Measurements from ENCODE around the gene WWC2.
A peak's percentile ranks its signal among the peaks of the same experiment; 100 is the strongest.

The WWC2 gene

DNA sequence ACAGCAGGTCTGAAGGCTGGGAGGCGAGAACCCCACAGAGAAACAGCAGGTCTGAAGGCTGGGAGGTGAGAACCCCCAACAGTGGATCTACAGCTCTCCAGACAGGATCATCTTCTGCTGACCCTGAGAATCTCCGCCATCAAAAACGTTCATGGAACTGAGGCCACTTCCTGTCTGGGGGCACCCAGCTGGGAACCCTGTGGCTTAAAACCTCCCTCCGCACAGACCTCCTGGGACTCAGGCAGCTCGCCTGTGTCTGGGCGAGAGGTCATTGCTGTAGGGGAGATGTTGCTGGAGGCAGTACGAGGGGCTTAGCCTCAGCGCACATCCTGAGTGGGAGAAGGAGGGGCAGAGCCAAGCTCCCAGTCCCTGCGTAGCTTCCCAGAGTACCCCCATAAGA is 238.3 kb downstream of the WWC2 start:
- no peak for DNase-seq

DNA sequence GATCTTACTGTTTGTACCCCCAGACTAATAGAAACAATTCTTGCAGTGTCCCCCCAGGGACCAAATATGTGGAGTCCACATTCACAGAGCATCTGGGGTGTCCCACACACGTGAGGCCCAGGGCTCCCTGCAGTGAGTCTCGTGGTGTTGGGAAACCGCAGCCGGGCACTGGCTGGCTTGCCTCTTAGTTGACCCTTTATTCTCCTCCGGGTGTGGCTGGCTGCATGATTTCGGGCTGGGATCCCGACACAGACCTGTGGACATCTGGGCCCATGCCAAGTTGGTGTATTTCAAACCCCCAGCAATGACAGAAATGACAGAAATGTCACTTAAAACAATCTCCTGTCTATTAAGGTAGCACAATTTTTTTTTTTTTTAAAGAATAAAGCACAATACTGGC is 238.8 kb downstream of the WWC2 start:
- DNase-seq: no peak

DNA sequence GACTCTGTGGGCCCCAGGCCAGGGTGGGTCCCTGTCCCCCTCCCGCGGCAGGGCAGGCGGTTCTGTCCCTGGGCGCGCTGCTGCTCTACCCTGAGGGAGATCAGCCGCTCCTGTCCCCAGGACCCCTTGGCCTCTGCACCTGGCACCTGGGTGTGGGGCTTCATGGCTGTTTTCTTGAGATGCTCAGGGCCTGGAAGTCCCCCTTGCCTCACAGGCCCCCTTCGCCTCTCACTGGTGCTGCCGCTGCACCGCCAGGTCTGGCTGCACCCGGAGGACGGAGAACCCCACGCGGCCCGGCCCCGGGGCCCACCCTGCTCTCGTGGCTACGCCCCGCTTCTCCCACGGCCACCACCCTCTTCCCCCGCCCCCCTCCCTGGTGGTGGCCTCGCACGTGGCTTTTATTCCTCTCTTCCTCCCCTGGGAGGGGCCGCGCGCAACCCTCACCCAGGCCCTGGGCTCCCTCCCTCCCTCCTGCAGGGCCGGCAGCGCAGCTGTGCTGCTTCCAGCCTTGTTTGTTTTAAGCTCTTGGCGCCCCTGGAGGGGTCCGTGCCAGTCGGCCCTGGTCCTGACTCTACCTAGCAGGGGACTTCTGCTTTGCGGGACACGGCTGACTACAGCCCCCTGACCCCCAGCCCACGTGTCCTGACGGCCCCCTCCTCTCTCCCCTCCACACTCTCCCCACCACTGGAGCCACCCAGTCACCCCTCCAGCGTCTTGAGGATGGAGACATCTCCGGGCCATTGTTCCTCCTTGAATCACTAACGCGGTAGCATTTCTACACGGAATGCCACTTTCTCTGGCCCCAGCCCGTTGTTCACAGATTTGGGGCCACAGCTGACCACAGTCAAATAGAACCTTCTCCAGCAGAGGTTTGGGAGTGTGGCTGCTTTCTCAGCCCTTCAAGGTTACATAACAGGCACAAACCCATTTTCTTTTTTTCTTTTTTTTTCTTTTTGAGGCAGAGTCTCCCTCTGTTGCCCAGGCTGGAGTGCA is 243.8 kb downstream of the WWC2 start:
- peak; percentile 45 for DNase-seq

DNA sequence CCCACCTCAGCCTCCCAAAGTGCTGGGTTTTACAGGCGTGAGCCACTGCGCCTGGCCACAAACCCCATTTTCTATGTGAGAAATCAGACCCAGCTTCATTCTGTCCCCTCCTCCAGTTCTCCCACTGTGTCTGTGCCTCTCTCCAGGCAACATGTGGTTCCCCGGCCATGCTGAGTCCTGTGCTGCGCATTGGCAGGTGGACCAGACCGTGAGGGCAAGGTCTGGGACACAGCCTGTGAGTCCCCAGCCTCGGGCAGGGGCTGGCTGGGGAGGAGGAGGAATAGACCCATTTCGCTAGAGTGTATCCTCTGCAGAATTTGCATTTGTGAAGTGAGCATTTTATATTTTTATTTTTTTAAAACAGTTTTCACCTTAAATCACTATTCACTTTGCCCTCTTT is 244.7 kb downstream of the WWC2 start:
- no peak for DNase-seq

DNA sequence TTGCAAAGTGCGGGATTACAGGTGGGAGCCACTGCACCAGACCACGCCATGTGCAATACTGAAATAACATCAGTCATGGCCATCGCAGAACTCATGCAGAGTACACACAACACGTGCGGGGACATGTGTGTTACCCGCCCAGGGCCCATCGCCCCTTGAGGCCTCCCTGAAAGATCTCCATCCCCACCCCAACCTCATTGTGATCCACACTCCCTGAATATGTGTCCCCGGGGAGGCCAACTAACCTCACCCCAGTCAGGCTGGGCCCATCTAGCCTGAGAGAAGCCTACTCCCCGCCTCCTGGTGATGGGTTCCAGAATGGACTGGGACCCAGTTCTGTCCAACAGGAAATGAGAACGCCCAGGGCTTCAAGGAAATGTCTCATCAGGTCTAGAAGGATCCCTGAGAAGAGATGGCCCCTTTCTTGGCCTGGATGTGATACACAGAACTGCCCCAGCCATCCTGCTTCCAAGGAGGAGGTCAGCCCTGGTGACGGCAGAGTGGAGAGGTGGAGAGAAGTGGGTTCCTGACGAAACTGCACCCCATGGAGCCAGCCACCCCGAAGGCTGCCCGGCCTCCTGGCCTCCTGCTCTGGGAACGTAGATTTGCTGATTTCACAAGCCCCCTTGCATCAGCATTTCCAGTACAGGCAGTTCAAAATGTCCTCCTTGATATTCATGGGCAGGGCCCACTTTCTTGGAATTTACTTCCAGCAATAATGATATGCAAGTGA is 245.6 kb downstream of the WWC2 start:
- no peak for DNase-seq

DNA sequence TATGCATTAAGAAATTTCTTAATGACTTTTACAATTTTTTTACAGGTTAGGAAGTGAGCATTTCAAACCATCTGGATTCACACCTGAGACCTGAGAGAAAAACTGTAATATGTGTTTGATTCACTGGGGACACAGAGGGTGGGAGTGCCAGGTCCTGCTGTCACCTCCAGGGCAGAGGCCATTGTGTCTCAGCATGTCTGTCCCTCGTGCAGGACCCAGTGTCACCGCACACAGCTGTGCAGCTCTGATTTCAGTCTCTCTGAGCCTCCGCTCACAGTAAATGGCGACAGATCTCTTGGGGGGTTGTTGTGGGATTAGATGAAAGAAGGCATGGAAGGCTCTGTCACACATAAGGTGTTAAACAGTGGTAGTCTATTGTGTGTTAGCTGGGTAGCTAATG is 246.2 kb downstream of the WWC2 start:
- DNase-seq: no peak

DNA sequence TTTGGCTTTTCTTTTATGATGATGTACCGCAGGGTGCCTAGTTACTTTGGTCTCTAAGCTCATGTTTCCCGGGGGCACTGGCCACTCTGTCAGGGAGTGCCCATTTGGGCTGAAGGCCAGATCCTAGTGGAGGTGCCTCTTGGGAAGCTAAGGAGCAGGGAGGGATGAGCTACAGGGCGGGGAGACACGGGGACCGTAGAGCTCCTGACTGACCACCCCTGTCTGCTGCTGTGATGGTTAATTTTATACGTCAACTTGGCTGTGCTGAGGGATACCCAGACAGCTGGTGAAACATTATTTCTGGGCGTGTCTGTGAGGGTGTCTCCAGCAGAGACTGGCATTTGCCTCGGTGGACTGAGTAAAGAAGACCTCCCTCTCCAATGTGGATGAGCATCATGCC is 248.1 kb downstream of the WWC2 start:
- no peak for DNase-seq

DNA sequence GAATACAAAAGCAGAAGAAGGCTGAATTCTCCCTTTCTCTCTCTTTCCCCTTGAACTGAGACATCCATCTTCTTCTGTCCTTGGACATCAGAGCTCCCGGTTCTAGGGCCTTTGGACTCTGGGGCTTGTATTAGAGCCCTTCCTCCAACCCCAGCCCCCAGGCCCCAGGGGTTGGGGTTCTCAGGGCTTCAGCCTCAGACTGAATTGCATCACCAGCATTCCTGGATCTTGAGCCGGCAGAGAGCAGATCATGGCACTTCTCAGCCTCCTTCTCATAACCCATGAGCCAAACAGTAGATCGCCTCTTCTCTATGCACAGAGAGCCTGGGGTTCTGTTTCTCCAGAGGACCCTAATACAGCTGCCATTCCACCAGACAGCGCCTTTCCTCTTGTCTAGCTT is 248.5 kb downstream of the WWC2 start:
- DNase-seq: no peak

DNA sequence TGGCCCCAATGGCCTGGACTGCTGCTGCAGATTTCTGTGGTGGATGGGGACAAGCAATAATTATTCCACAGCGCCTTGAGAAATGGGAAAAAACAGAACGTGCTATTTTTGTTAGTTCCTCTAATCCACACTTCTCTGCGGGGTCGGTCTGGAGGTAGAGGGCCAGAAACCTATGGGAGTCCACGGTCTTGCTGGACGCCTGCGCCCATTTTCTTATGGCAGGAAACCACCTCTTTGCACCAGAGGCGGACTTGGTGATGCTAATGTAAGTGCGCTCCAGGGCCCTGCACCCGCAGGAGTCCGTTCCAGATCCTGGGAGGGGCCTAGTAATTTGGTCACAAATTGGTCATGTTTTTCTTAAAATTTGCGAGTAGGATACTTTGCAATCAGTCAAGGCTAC is 249.1 kb downstream of the WWC2 start:
- no peak for DNase-seq

DNA sequence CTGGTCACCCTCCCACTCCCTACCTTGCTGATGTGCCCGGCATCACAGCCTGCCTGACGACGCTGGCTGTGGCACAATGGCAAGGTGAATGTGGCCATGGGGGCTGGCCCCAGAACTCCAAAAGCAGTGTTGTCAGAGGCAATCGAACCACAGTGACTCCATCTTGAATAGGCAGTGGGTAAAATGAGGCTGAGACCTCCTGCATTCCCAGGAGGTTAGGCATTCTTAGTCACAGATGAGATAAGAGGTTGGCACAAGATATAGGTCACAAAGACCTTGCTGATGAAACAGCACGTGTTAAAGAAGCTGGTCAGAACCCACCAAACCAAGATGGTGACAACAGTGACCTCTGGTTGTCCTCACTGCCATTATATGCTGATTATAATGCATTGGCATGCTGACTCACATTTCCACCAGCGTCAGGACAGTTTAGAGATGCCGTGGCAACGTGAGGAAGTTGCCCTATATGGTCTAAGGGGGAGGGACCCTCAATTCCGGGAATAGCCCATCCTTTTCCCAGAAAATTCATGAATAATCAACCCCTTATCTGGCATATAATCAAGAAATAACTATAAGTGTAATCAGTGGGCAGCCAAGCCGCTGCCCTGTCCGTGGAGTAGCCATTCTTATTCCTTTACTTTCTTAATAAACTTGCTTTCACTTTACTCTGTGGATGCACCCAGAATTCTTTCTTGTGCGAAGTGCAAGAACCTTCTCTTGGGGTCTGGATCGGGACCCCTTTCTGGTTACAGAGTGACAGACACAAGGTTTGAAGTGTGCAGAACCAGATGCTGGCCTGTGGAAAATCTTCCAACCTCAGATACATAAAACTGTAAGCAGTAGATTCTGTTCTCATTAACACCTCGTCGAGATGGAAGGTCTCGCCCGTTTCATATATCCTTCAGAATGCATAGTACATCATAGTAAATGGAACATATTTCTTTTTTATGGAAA is 249.9 kb downstream of the WWC2 start:
- no peak for DNase-seq

DNA sequence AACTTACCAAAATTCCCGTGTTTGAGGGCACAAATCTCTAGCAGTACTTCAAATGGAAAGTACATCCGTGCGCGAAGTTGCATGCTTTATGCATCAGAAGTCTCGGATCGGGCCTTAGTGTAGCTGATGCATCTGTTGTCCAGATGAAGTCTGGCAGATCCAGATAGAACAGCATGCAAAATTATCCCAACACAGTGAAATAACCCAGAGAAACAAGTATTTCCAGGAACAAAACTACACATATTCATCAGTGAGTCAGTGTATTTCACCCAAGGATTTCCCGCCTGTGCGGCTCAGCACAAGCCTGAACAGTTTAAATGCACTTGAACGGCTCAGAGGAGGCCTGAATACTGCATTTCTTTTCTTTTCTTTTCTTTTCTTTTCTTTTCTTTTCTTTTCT is 250.6 kb downstream of the WWC2 start:
- no peak for DNase-seq

DNA sequence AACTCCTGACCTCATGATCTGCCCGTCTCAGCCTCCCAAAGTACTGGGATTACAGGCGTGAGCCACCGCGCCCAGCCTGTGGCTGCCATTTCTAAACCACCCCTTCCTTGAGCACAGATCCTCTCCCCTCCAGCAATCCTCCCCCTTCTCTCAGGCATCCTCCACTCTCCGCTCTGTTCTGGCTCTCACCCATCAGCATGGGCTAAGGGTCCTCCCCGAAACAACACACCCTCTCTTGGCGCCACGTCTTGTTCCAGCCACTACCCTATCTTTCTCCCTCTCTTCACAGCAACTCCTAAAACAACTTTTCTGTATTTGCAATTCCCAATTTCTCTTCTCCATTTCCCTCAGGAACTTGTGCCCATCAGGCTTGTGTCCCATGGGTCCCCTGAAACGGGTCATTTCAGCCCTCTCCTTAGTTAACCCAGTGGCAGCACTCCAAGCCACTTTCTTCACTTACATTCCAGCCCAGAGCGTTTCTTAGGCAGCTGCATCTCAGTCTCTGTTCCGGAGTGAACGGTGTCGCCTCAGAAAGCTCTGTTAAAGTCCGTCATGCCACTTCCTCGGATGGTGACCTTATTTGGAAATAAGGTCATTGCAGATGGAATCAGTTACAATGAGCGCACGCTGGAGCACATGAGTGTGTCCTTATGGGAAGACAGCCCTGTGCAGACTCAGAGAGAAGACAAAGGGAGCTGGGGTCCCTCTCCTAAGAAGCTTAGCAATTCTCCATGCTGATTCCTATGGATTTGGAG is 251.4 kb downstream of the WWC2 start:
- DNase-seq: no peak

DNA sequence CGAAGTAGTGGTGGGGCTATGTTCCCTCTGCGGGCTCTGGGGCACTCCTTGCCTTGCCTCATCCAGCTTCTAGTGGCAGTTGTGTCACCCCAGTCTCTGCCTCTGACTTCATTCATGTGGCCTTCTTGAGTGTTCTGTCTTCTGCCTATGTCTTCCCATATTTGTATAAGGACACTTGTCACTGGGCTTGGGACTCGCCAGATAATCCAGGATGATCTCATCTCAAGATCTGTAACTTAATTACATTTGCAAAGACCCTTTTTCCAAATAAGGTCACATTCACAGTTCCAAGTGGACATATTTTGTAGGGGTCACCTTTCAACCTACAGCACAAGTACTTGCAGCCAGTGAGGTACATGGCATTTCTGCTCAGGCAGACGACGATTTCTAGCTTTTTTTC is 253.5 kb downstream of the WWC2 start:
- DNase-seq: no peak

DNA sequence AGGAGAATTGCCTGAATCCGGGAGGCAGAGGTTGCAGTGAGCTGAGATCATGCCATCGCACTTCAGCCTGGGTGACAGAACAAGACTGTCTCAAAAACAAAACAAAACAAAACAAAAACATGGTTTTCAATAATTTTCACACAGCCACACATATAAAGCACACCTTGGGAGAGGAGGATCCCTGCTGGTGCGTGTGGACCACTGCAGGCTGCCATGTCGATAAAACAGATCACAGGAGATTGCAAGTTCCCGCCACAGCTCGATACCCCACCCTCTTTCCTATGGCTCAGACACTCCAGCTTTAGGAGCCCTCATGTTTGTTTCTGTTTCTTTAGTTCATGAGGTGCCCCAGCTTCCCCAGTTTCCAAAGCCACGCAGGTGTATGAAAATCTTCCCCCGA is 254.5 kb downstream of the WWC2 start:
- no peak for DNase-seq

DNA sequence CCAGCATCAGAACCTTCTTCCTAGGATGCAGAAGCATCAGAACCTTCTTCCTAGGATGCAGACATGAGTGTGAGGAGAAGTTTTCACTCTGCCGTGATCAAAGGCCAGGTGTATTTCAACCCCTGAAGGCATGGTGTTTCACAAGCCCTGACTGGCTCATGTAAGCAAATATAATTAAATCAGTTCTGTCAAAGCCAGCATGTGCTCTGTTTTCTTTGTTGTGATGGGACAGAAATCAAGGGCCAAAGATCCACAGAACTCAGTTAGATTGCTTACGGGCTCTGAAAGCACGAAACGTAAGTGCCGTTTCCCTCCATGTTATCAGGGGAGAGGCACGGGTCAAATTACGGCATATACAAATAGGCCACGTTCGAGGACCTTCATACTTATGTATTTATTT is 255.2 kb downstream of the WWC2 start:
- no peak for DNase-seq

DNA sequence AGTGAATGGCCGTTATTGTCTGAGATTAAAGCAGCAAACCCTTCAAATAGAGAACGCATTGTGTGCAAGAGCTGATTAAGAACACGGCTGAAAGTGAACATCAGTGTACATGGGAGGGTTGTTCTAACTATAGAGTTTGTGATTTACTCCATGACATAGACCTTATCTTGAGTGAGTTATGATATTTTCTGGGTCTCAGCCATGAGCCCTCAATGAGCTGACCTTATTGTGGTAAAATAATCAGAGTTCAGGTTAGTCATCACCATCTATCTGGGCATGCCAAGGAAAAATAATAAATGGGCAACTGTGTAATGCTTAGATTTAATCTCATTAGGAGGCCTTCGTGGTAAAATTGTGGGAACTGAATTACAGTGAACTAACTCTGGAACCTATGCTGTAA is 256.3 kb downstream of the WWC2 start:
- DNase-seq: no peak

DNA sequence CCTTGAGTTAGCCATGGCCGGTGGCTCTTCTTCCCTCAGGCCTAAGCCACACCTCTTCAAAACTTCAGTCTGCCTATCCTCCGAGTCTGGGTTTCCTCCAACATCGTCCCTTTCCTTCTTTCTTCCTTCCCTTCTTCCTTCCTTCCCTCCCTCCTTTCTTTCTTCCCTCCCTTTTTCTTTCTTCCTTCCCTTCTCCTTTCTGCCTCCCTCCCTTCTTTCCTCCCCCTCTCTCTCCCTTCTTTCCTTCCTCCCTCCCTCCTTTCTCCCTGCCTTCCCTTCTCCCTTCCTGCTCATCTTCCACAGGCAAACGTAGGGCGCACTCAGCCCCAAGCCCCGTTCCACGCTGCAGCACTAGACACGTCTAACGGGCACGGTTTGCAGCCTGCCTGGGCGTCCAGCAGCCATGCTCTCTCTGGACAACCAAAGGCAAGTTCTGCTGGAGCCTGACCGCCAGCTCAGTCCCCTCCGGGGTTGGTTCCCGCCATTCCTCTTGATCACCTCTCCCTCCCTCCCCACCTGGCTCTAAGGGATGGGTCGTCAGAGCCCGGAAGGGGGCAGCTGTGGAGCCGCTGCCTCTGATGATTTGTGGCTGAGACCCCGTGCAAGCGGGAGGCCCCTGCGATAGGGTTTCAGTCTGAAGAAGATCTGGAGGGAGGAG is 257.2 kb downstream of the WWC2 start:
- no peak for DNase-seq

DNA sequence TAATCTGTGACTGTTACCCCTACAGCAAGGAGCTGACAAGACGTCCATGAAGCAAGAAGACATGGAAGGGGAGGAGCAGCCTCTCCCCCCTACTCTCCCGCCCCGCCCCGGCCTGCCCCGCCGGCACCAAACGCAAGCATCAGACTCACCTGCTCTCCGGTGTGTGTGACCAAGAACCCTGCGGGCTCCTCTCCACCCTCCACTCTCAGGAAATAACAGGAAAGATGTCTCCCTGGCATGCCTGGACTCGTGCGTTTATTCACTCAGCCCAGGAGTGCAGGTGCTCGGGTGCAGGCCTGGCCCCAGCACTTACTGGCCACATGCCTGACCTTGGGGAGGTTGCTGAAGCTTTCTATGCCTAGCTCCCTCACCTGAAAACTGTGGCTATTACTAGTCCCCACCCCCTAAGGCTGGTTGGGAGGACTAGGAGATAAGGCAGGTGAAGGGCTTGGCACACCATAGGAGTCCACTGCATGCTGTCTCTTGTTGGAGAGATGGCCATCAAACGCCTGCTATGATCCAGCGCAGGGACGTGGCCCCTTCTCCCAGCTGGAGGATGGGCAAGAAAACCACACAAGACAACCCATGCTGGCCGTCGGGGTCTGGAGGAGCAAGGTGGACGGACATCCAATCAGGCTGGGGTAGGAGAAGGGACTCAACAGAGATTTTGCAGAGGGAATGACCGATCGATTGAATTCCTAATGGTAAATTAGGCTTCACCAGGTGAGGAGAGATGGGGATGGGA is 258.0 kb downstream of the WWC2 start:
- DNase-seq: no peak

DNA sequence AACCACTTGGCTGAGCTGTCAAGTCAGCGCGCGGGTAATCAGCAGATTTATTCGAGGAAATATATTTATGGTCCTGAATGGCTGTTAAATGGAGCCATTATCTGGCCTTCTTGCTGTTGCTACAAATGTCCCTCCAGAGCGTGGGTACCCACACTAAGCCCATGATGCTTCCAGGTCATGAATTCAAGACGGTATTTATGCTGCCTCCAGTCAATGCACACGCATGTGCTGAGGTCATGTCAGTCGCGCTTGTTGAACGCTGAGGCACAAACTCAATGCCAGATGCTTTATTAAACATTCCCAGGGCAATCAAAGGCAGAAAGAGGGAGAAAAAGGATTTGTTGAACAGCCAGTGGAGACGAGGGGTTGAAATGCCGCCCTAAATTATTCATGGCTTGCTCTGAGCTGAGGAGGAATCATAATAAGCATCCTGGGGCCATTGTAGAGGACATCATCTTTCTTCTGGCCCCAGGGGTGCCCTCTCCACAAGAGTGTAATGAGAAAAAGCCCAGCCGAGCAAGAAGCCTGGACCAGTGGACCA is 259.2 kb downstream of the WWC2 start:
- no peak for DNase-seq

DNA sequence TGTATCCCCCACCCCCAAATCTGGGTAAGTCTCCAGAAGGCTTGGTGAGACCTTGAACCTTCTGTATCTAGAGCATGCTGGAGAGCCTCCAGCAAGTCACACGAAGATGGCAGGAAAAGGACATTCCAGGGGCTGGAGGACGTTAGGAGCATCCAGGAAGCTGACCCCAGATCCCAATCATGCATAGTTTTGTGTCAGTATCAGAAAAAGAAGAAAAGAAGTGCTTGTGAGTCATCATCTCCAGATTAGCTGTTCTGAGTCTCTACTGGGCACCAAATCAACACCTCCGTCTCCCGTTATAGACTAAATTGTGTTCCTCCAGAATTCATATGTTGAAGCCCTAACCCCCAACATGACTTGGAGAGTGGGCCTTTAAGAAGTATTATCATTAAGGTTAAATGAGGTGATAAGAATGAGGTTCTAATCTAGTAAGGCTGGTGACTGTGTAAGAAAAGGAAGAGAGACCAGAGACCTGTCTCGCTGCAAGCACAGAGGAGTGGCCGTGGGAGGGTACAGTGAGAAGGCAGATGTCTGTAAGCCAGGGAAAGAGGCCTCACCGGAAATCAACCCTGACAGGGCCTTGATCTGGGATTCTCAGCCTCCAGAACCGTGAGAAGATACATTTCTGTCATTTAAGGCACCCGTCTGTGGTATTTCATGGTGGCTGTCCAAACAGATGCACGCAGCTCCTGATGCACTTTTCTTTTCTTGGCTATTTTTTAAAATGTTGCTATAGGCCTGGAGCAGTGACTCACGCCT is 261.3 kb downstream of the WWC2 start:
- DNase-seq: no peak
